ACC112 (cell line): ENCODE measurements around the gene ZNF254.

Experiments used
- H2AFZ ChIP-seq: fragments of 200-600 bp; sonication (generic); one replicate; pipeline ENCODE4 v1.6.0; 2017; ENCODE audit warnings: antibody characterized with exemption, low read length; ENCODE audit not compliant: unreplicated experiment
- H3K27ac ChIP-seq: fragments of 200-600 bp; sonication (generic); 2 replicates; pipeline ENCODE4 v1.5.1; 2014; ENCODE audit warnings: low read depth, mild to moderate bottlenecking, antibody characterized with exemption, low read length, moderate library complexity
- H3K27me3 ChIP-seq: fragments of 200-600 bp; sonication (generic); 2 replicates; pipeline ENCODE4 v1.6.1; 2014; ENCODE audit warnings: mild to moderate bottlenecking, antibody characterized with exemption, low read length, moderate library complexity, mixed read lengths; ENCODE audit not compliant: insufficient read depth
- H3K36me3 ChIP-seq: fragments of 200-600 bp; sonication (generic); 2 replicates; pipeline ENCODE4 v1.6.1; 2016; ENCODE audit warnings: mild to moderate bottlenecking, antibody characterized with exemption, low read length, moderate library complexity, mixed read lengths; ENCODE audit not compliant: insufficient read depth
- H3K4me1 ChIP-seq: fragments of 200-600 bp; sonication (generic); one replicate; pipeline ENCODE4 v1.6.1; 2016; ENCODE audit warnings: low read length, mixed read lengths; ENCODE audit not compliant: insufficient read depth, unreplicated experiment, control insufficient read depth
- H3K4me3 ChIP-seq: fragments of 200-600 bp; sonication (generic); 2 replicates; pipeline ENCODE4 v1.5.1; 2014; ENCODE audit warnings: mild to moderate bottlenecking, low read depth, low read length
- H3K79me2 ChIP-seq: fragments of 200-600 bp; sonication (generic); one replicate; pipeline ENCODE4 v1.6.0; 2016; ENCODE audit warnings: low read length; ENCODE audit not compliant: control insufficient read depth, unreplicated experiment, insufficient read depth

The ZNF254 gene

GRCh38 chr19:24140099-24140498 lies 53.1 kb downstream of the ZNF254 start:
- H2AFZ ChIP-seq: no peak overlapping the region
- no peaks in the 10 kb centered on the region for H3K4me1 ChIP-seq
- peaks cover 6% of the 10 kb centered on the region for H3K36me3 ChIP-seq
- peak overlapping the region; percentile 49; the same call in 1 of the 2 replicates for H3K27ac ChIP-seq
- H3K4me3 ChIP-seq: no peak overlapping the region
- H3K79me2 ChIP-seq: no peaks in the 10 kb centered on the region
- H3K27me3 ChIP-seq: no peaks in the 10 kb centered on the region

DNA sequence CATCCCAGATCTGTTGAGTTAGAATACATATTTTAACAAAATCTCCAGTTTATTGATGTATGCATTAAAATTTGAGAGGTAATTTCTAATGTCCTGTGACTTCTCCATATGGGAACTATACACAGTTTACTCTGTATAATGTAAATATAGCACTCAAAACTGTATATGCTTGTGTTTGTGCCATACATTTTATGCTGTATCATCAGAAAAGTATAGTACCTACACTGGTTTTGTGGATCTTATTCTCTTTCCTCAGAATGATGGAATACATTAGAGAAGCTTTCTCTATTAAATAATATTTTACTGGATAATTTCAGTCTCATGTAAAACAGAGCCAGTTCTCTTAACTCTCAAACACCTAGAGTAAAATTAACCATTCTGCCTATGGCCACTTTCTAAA lies 53.6 kb downstream of the ZNF254 start:
- no peaks in the 10 kb centered on the region for H3K4me1 ChIP-seq
- H2AFZ ChIP-seq: no peak overlapping the region
- no peaks in the 10 kb centered on the region for H3K27me3 ChIP-seq
- H3K27ac ChIP-seq: peak overlapping the region; percentile 49; the same call in 1 of the 2 replicates
- no peaks in the 10 kb centered on the region for H3K79me2 ChIP-seq
- H3K36me3 ChIP-seq: peaks cover 6% of the 10 kb centered on the region
- H3K4me3 ChIP-seq: no peak overlapping the region

DNA sequence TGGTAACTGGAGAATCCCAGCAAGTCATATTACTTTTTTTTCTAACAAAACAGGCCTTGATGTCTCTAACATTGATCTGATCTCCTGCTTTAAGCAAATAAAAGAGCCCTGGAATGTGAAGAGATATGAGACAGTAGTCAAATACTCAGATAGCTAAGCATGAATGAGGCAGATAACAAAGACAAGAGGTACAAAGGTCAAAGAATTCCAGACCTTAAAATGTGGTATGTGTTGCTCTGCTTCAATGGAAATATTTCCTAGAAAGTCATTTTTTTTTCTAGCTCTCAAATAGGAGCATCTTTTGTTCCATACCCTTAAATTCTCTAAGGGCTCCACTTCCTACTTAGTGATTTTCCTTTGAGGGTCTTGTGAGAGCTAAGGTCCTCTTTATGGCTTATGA lies 54.6 kb downstream of the ZNF254 start:
- H3K4me1 ChIP-seq: no peaks in the 10 kb centered on the region
- no peak overlapping the region for H3K27ac ChIP-seq
- H3K79me2 ChIP-seq: no peaks in the 10 kb centered on the region
- no peak overlapping the region for H2AFZ ChIP-seq
- H3K36me3 ChIP-seq: peaks cover 6% of the 10 kb centered on the region
- H3K4me3 ChIP-seq: no peak overlapping the region
- no peaks in the 10 kb centered on the region for H3K27me3 ChIP-seq

- Histone ChIP-seq H3K27ac (no peak overlapping the region), H2AFZ (no peak overlapping the region), H3K4me3 (no peak overlapping the region), H3K79me2 (no peaks in the 10 kb centered on the region), H3K36me3 (peaks cover 3% of the 10 kb centered on the region; the same call in 1 of the 2 replicates), H3K4me1 (no peaks in the 10 kb centered on the region), H3K27me3 (no peaks in the 10 kb centered on the region)
These were observed 55.8 kb downstream of the ZNF254 start for GRCh38 chr19:24142771-24143170.

GRCh38 chr19:24159707-24160106 lies 72.7 kb downstream of the ZNF254 start:
- H3K36me3 ChIP-seq: no peaks in the 10 kb centered on the region
- no peaks in the 10 kb centered on the region for H3K27me3 ChIP-seq
- H3K27ac ChIP-seq: no peak overlapping the region
- no peaks in the 10 kb centered on the region for H3K4me1 ChIP-seq
- no peak overlapping the region for H3K4me3 ChIP-seq
- no peaks in the 10 kb centered on the region for H3K79me2 ChIP-seq
- no peak overlapping the region for H2AFZ ChIP-seq

DNA sequence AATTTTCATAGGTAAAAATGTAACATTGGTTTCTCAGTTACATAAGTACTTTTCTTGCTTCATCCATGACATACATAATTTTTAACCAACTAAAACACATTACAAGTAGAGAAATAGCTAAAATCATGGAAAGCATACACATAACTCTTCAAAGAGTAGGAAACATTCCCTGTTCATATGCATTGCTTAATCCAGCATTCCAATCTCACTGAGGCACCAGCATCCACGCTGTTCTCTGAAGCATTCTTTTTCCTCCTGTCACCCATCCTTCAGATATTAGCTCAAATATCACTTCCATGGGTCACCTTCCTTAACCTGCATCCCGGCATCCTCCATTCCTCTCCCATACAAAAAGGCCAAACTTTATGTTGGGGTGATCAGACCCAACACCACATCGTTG lies 79.1 kb downstream of the ZNF254 start:
- Histone ChIP-seq H2AFZ (no peak overlapping the region), H3K79me2 (no peaks in the 10 kb centered on the region), H3K27me3 (no peaks in the 10 kb centered on the region), H3K36me3 (no peaks in the 10 kb centered on the region), H3K4me1 (no peaks in the 10 kb centered on the region), H3K4me3 (no peak overlapping the region), H3K27ac (no peak overlapping the region)

DNA sequence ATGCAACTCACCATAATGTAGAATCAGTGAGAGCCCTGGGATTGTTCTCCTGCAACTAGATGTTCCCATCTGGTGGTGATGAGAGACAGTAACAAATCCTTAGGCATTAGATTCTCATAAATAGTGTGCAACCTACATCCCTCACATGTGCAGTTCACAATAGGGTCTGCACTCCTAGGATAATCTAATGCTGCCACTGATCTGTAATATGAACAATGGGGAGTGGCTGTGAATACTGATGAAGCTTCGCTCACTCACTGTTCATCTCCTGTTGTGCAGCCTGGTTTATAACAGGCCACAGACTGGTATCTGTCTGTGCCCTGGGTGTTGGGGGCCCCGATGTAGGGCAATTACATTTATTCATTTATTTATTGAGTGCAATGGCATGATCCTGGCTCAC lies 86.9 kb downstream of the ZNF254 start:
- Histone ChIP-seq H3K36me3 (no peaks in the 10 kb centered on the region), H3K79me2 (no peaks in the 10 kb centered on the region), H2AFZ (no peak overlapping the region), H3K27ac (no peak overlapping the region), H3K27me3 (no peaks in the 10 kb centered on the region), H3K4me1 (no peaks in the 10 kb centered on the region), H3K4me3 (no peak overlapping the region)

- H2AFZ ChIP-seq: no peak overlapping the region
- no peak overlapping the region for H3K27ac ChIP-seq
- H3K79me2 ChIP-seq: no peaks in the 10 kb centered on the region
- H3K4me1 ChIP-seq: no peaks in the 10 kb centered on the region
- no peak overlapping the region for H3K4me3 ChIP-seq
- no peaks in the 10 kb centered on the region for H3K27me3 ChIP-seq
- no peaks in the 10 kb centered on the region for H3K36me3 ChIP-seq
These were observed 90.7 kb downstream of the ZNF254 start for GRCh38 chr19:24177686-24178085.

- Histone ChIP-seq H3K79me2 (no peaks in the 10 kb centered on the region), H3K4me1 (no peaks in the 10 kb centered on the region), H2AFZ (no peak overlapping the region), H3K27ac (no peak overlapping the region), H3K36me3 (no peaks in the 10 kb centered on the region), H3K4me3 (no peak overlapping the region), H3K27me3 (no peaks in the 10 kb centered on the region)
These were observed 91.2 kb downstream of the ZNF254 start for GRCh38 chr19:24178207-24178606.
